GM21786 (cell line): ENCODE measurements around the gene PRMT2.
"Not testable (repeated sequence)": the region's sequence is repeated elsewhere in the genome, so short reads cannot be mapped to it uniquely, and the experiment has no call there.

Experiments used
- ATAC-seq: cut with Tn5 transposase; IDR thresholded peaks from one replicate; pipeline ENCODE4 v1.9.1; 2021; ENCODE audit not compliant: unreplicated experiment

PRMT2 gene

DNA sequence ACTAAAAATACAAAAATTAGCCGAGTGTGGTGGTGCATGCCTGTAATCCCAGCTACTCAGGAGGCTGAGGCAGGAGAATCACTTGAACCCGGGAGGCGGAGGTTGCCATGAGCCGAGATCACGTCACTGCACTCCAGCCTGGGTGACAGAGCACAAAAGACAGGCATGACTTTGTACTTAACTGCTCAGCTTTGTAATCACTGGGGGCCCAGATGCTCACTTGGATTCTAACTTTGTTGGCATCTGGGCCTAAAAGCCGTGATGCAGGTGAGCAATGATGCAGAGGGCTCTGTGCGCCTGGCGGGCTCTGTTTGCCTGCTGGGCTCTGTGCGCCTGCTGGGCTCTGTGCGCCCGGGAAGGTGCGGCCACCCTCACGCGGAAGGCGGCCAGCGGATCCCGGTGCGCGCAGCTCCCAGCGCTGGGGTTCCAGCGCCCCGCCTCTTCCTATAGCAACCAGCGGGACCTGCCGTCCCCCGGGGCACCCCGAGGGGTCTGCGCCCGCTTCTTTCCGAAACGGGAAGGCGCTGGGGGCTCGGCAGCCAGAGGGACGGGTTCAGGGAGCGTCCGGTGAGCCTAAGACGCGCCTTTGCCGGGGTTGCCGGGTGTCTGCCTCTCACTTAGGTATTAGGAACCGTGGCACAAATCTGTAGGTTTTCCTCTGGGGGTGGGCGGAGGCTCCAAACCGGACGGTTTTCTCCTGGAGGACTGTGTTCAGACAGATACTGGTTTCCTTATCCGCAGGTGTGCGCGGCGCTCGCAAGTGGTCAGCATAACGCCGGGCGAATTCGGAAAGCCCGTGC is 31.7 kb downstream of the PRMT2 start:
- ATAC-seq = no peak

DNA sequence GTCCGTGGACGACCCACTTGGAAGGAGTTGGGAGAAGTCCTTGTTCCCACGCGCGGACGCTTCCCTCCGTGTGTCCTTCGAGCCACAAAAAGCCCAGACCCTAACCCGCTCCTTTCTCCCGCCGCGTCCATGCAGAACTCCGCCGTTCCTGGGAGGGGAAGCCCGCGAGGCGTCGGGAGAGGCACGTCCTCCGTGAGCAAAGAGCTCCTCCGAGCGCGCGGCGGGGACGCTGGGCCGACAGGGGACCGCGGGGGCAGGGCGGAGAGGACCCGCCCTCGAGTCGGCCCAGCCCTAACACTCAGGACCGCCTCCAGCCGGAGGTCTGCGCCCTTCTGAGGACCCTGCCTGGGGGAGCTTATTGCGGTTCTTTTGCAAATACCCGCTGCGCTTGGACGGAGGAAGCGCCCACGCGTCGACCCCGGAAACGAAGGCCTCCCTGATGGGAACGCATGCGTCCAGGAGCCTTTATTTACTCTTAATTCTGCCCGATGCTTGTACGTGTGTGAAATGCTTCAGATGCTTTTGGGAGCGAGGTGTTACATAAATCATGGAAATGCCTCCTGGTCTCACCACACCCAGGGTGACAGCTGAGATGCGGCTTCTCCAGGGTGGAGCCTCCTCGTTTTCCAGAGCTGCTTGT is 32.4 kb downstream of the PRMT2 start:
- no peak for ATAC-seq

- no peak for ATAC-seq
Observed at GRCh38 chr21:46668381-46668780, 32.9 kb downstream of the PRMT2 start.

DNA sequence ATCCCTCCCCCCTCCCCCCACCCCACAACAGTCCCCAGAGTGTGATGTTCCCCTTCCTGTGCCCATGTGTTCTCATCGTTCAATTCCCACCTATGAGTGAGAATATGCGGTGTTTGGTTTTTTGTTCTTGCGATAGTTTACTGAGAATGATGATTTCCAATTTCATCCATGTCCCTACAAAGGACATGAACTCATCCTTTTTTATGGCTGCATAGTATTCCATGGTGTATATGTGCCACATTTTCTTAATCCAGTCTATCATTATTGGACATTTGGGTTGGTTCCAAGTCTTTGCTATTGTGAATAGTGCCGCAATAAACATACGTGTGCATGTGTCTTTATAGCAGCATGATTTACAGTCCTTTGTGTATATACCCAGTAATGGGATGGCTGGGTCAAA is 33.4 kb downstream of the PRMT2 start:
- not testable (repeated sequence) for ATAC-seq

DNA sequence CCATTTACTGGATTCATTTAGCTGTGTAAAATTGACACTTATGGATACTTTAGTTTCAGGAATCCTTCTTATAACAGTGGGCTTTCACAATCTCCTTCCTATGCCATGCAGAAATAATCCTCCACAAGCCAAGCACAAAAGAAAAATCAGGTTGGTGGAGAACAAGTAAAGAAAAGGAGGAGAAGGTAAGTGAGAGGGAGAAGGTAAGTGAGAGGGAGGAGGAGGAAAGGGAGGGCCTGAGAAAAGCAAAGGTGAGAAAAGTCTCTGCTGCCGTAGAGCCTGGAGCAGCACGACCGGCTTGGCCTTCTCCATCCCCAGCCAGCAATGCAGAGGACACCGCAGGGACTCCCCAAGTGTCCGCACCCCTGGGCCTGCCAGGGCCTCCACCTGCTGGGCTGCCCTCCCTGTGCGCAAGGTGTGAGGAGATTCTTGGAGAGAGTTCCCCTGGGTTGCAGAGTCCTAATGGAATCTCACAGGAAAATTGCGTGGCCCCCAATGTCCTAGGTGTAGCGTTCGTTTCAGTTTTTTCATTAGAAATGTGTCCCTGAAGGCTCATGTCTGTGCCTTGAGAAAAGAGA is 39.0 kb downstream of the PRMT2 start:
- no peak for ATAC-seq

DNA sequence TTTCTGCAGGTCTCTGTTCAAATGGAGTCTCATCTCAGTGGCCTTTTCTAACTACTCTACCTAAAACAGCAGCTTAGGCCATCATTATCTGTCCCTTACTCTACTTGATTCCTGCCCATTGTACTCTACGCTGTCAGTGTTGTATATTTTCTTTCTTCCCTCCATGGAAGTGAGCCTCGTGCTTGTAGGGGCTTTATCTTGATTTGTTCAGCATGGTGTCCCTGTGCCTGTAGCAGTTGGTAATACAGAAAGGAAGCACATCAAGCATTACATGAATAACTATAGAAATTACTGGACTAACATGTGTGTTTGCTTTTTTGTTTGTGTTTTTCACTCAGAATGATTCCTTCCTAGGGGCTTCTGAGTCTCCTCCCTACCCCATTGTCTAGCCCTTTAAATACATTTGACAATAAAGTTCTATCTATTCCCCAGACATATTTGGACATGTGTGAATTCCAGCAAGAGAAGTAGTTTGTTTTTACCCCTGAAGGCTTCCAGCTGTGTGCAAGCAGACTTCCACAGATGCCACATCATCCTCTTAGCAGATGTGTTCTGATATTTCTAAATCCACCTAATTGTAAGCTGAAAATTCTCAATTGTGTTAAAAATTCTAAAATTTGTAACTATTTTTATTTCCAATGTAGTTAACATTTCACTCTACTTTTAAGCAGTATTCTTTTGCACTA is 40.3 kb downstream of the PRMT2 start:
- no peak for ATAC-seq

DNA sequence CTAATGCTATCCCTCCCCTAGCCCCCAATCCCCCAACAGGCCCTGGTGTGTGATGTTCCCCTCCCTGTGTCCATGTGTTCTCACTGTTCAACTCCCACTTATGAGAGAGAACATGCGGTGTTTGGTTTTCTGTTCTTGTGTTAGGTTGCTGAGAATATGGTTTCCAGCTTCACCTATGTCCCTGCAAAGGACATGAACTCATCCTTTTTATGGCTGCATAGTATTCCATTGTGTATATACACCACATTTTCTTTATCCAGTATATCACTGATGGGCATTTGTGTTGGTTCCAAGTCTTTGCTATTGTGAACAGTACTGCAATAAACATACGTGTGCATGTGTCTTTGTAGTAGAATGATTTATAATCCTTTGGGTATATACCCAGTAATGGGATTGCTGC is 41.1 kb downstream of the PRMT2 start:
- not testable (repeated sequence) for ATAC-seq

GRCh38 chr21:46681593-46681992 is 46.1 kb downstream of the PRMT2 start:
- ATAC-seq = not testable (repeated sequence)

DNA sequence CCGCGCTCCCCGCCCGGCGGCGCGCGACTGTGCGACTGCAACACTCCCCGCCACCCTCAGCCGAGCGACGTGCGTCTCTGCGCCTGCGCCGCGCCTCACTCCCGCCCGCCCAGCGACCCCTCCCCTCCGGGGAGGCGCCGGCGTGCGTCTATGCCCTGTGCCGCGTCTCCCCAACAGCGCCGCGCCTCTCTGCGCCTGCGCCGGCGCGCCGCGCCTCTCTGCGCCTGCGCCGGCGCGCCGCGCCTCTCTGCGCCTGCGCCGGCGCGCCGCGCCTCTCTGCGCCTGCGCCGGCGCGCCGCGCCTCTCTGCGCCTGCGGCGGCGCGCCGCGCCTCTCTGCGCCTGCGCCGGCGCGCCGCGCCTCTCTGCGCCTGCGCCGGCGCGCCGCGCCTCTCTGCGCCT is 63.2 kb downstream of the PRMT2 start:
- not testable (repeated sequence) for ATAC-seq

- ATAC-seq = not testable (repeated sequence)
Observed at GRCh38 chr21:46699104-46699503, 63.6 kb downstream of the PRMT2 start.
